Neural cell (in vitro differentiated cells): ENCODE results near the gene WIZ.

Source experiments
- TAF1 ChIP-seq: IDR thresholded peaks from 2 replicates; pipeline ENCODE4 v1.6.1; 2012; ENCODE audit warnings: low read depth
- TF ChIP-seq, protein P1 (sequence below): fragments of 450-650 bp; IDR thresholded peaks from 2 replicates; pipeline ENCODE4 v1.5.1; 2014; ENCODE audit warnings: antibody characterized with exemption, mild to moderate bottlenecking, moderate library complexity; ENCODE audit not compliant: poor library complexity, severe bottlenecking

DNA sequence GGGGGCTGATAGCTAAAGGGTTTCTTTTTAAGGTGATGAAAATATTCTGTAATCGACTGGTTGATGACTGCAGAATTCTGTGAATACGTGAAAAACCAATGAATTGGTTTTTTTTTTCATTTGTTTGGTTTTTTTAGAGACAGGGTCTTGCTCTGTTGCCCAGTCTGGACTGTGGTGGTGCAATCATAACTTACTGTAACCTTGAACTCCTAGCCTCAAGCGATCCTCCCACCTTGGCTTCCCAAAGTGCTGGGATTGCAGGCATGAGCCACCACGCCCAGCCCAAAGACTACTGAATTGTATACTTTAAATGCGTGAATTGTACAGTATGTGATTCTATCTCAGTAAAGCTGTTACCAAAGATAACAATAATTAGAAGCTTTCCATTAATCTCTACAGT lies 55.3 kb downstream of the WIZ start:
- TF ChIP-seq, protein P1, sequence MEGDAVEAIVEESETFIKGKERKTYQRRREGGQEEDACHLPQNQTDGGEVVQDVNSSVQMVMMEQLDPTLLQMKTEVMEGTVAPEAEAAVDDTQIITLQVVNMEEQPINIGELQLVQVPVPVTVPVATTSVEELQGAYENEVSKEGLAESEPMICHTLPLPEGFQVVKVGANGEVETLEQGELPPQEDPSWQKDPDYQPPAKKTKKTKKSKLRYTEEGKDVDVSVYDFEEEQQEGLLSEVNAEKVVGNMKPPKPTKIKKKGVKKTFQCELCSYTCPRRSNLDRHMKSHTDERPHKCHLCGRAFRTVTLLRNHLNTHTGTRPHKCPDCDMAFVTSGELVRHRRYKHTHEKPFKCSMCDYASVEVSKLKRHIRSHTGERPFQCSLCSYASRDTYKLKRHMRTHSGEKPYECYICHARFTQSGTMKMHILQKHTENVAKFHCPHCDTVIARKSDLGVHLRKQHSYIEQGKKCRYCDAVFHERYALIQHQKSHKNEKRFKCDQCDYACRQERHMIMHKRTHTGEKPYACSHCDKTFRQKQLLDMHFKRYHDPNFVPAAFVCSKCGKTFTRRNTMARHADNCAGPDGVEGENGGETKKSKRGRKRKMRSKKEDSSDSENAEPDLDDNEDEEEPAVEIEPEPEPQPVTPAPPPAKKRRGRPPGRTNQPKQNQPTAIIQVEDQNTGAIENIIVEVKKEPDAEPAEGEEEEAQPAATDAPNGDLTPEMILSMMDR = no peak
- no peak for TF ChIP-seq TAF1
